ENCODE results near the gene ANKRD52.

Gene ANKRD52

DNA sequence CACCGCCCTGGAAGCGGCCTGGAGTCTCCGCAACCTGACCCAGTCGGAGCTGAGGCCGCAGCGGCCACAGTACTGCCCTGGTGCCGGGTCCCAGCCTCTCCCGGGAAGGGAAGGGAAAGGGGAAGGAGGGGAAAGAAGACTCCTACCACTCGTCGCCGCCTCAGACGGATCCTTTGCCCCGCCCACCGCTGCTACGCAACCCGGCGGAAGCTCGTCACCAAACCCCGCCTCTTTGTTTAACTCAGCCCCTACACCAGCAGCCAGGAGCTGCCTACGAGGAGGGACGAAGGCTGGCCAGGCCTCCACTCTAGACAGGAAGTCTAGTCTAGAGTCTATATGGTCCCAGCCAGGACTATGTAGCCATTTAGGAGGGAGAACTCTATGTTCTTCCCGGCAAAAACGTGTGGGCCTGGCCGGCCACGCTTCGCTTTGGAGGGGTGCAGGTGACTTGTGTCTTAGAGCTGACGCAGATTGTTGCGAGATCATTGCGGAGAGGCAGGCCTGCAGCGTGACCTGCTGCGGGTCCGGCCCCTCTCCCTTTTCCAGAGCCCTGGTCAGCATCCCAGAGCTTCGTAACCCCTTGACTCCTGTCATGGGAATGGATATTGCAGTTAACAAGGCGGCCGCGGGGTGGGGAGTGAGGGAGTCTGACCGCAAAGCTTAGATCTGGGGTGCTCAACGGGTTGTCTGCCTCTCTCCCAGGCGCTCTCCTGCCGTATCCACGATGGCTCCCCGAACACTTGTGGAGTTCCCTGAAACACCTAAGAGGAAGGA, 36.2 kb downstream of the ANKRD52 start, which contains the start of gene RNF41:
RNF41 (minus strand) TSS at position 166 of the 774 bp plus-strand sequence. CDS start 7,875 bp downstream, outside the sequence.
- H3K4me3 ChIP-seq (ENCODE audit: low read length in 2 of 2) = peak within 1 kb of the TSS; percentile 72 to 88
- peak within 1 kb of the TSS; percentile 58 for H2AK5ac ChIP-seq (ENCODE audit: low read depth, low read length)
- peak within 1 kb of the TSS; percentile 35 for H2BK12ac ChIP-seq (ENCODE audit: low read length)
- H2AFZ ChIP-seq (ENCODE audit: low read length) = peak within 1 kb of the TSS; percentile 88
- peaks cover 10% of the 10 kb centered on the region for H3K79me1 ChIP-seq (ENCODE audit: low read depth, low read length)
- peak within 1 kb of the TSS; percentile 79 for H3K4me2 ChIP-seq (ENCODE audit: insufficient read depth, low read length, poor library complexity, severe bottlenecking)
- H3K9me3 ChIP-seq (replicated peaks in 1 of 2; ENCODE audit: control insufficient read depth in 2 of 2, insufficient read depth in 1 of 2, low read depth in 1 of 2, low read length in 2 of 2) = no peaks in the 10 kb centered on the region
- H3K27ac ChIP-seq (replicated peaks; ENCODE audit: low read length) = peak within 1 kb of the TSS; percentile 95
- H3K27me3 ChIP-seq (ENCODE audit: control insufficient read depth in 3 of 3, insufficient read depth in 3 of 3, low read depth in 1 of 3, low read length in 3 of 3) = no peaks in the 10 kb centered on the region
- WGBS, 2 donors (ENCODE audit: extremely low coverage in 2 of 2, insufficient read length in 2 of 2, insufficient replicate concordance in 1 of 2) = no CpG with 5 or more reads among the region's 42 CpGs
- H3K4ac ChIP-seq (ENCODE audit: low read length) = no peak within 1 kb of the TSS
- H2BK120ac ChIP-seq (ENCODE audit: low read depth, low read length) = peak within 1 kb of the TSS; percentile 2
- peak within 1 kb of the TSS; percentile 47 for H2BK5ac ChIP-seq (ENCODE audit: low read length)
- peak within 1 kb of the TSS; percentile 96 for H3K23ac ChIP-seq (ENCODE audit: low read depth, low read length, poor library complexity)
- H2BK15ac ChIP-seq (ENCODE audit: low read length) = no peak within 1 kb of the TSS
- peak within 1 kb of the TSS; percentile 90 for H3K9ac ChIP-seq (ENCODE audit: low read depth, low read length, poor library complexity)
- peaks cover 8 to 21% of the 10 kb centered on the region in 2 donors for H3K36me3 ChIP-seq (replicated peaks in 1 of 2; ENCODE audit: control insufficient read depth in 2 of 2, insufficient read depth in 2 of 2, low read length in 2 of 2)
- peak within 1 kb of the TSS; percentile 12 for H3K14ac ChIP-seq (ENCODE audit: low read length)
- peak within 1 kb of the TSS; percentile 26 for H4K8ac ChIP-seq (ENCODE audit: low read depth, low read length)
- no peak within 1 kb of the TSS for H4K91ac ChIP-seq (ENCODE audit: low read depth, low read length, poor library complexity)
- peaks cover 2 to 13% of the 10 kb centered on the region in 2 donors for H3K4me1 ChIP-seq (ENCODE audit: control insufficient read depth in 2 of 2, insufficient read depth in 1 of 2, low read depth in 1 of 2, low read length in 2 of 2)
- peak; percentile 95 for DNase-seq (ENCODE audit: low spot score)
- peak within 1 kb of the TSS; percentile 92 for H3K18ac ChIP-seq (ENCODE audit: low read length)

DNA sequence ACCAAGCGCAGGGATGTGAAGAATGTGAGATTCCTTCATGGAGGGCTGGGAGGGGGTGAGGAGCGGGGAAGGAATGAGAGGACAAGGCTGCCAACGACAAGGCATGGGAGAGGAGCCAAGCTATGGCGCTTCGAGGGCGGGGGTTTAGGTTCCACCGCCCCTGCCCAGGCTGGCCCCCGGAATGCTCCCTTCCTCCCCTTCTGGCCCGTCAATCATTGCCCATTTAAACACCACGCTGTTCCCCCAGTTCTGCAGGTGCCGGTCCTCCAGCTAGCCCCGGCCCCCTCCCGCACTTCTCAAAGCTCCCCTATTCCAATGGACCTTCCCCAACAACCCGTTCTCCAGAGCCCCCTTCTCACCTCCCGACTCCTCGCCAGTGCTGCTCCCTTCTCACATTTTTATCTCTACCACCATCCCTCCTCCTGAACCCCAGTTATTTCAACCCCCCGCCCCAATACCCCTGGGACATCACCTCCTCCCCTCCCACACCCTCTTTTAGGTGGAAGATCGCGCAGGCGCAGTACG, 36.9 kb downstream of the ANKRD52 start:
- Histone ChIP-seq H3K4me1 (ENCODE audit: control insufficient read depth in 2 of 2, insufficient read depth in 1 of 2, low read depth in 1 of 2, low read length in 2 of 2) (peaks cover 2 to 13% of the 10 kb centered on the region in 2 donors), H2AK5ac (ENCODE audit: low read depth, low read length) (no peak overlapping the region), H2BK12ac (ENCODE audit: low read length) (no peak overlapping the region), H2AFZ (ENCODE audit: low read length) (peak overlapping the region; percentile 88), H2BK15ac (ENCODE audit: low read length) (no peak overlapping the region), H3K14ac (ENCODE audit: low read length) (peak overlapping the region; percentile 12), H3K23ac (ENCODE audit: low read depth, low read length, poor library complexity) (peak overlapping the region; percentile 96), H2BK5ac (ENCODE audit: low read length) (peak overlapping the region; percentile 47), H3K9ac (ENCODE audit: low read depth, low read length, poor library complexity) (peak overlapping the region; percentile 90), H3K9me3 (replicated peaks in 1 of 2; ENCODE audit: control insufficient read depth in 2 of 2, insufficient read depth in 1 of 2, low read depth in 1 of 2, low read length in 2 of 2) (no peaks in the 10 kb centered on the region), H4K91ac (ENCODE audit: low read depth, low read length, poor library complexity) (no peak overlapping the region), H3K4me2 (ENCODE audit: insufficient read depth, low read length, poor library complexity, severe bottlenecking) (peak overlapping the region; percentile 79), H3K36me3 (replicated peaks in 1 of 2; ENCODE audit: control insufficient read depth in 2 of 2, insufficient read depth in 2 of 2, low read length in 2 of 2) (peaks cover 11 to 25% of the 10 kb centered on the region in 2 donors), H3K18ac (ENCODE audit: low read length) (peak overlapping the region; percentile 90), H3K27ac (replicated peaks; ENCODE audit: low read length) (peak overlapping the region; percentile 95), H3K79me1 (ENCODE audit: low read depth, low read length) (peaks cover 10% of the 10 kb centered on the region), H3K27me3 (ENCODE audit: control insufficient read depth in 3 of 3, insufficient read depth in 3 of 3, low read depth in 1 of 3, low read length in 3 of 3) (no peaks in the 10 kb centered on the region), H3K4ac (ENCODE audit: low read length) (no peak overlapping the region), H4K8ac (ENCODE audit: low read depth, low read length) (no peak overlapping the region), H2BK120ac (ENCODE audit: low read depth, low read length) (peak overlapping the region; percentile 2), H3K4me3 (ENCODE audit: low read length in 2 of 2) (peak overlapping the region; percentile 72 to 88)
- DNase-seq (ENCODE audit: low spot score) = peak; percentile 65
- no CpG with 5 or more reads among the region's 21 CpGs for WGBS, 2 donors (ENCODE audit: extremely low coverage in 2 of 2, insufficient read length in 2 of 2, insufficient replicate concordance in 1 of 2)

DNA sequence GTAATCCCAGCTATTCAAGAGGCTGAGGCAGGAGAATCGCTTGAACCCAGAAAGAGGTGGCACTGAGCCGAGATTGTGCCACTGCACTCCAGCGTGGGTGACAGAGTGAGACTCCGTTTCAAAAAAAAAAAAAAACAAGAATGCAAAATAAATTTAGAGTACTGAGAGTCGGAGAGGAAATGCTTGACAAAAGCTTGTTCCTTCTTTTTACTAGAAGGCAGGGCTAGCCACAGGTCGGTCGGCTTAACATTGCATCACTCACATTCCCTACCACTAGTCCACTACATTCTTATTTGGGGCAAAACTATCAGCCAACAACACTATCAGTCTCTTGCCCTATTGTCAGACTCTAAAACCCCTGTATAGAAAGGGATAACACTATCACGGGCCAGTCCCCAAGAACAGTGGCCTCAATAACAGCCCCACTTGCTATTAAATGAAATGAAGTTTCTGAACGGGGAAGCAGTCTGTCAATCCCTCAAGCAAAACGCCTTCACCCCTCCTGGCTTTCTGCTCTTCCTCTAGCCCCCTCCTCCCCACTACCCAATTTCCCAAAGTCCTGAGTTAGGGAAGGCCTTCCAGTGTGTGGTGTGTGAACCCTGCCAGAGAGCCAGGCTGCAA, 37.5 kb downstream of the ANKRD52 start:
- no peaks in the 10 kb centered on the region for H3K27me3 ChIP-seq (ENCODE audit: control insufficient read depth in 3 of 3, insufficient read depth in 3 of 3, low read depth in 1 of 3, low read length in 3 of 3)
- no peak overlapping the region for H3K14ac ChIP-seq (ENCODE audit: low read length)
- no peak overlapping the region for H2AK5ac ChIP-seq (ENCODE audit: low read depth, low read length)
- H3K4me1 ChIP-seq (ENCODE audit: control insufficient read depth in 2 of 2, insufficient read depth in 1 of 2, low read depth in 1 of 2, low read length in 2 of 2) = peaks cover 2 to 13% of the 10 kb centered on the region in 2 donors
- H3K9me3 ChIP-seq (replicated peaks in 1 of 2; ENCODE audit: control insufficient read depth in 2 of 2, insufficient read depth in 1 of 2, low read depth in 1 of 2, low read length in 2 of 2) = no peaks in the 10 kb centered on the region
- H3K23ac ChIP-seq (ENCODE audit: low read depth, low read length, poor library complexity) = no peak overlapping the region
- peak overlapping the region; percentile 72 to 88 for H3K4me3 ChIP-seq (ENCODE audit: low read length in 2 of 2)
- peaks cover 9 to 23% of the 10 kb centered on the region in 2 donors for H3K36me3 ChIP-seq (replicated peaks in 1 of 2; ENCODE audit: control insufficient read depth in 2 of 2, insufficient read depth in 2 of 2, low read length in 2 of 2)
- H2BK5ac ChIP-seq (ENCODE audit: low read length) = no peak overlapping the region
- H3K4me2 ChIP-seq (ENCODE audit: insufficient read depth, low read length, poor library complexity, severe bottlenecking) = peak overlapping the region; percentile 79
- peak overlapping the region; percentile 2 for H2BK120ac ChIP-seq (ENCODE audit: low read depth, low read length)
- H2AFZ ChIP-seq (ENCODE audit: low read length) = peak overlapping the region; percentile 88
- no peak overlapping the region for H2BK12ac ChIP-seq (ENCODE audit: low read length)
- no peak overlapping the region for H3K18ac ChIP-seq (ENCODE audit: low read length)
- no peak overlapping the region for H3K4ac ChIP-seq (ENCODE audit: low read length)
- H3K79me1 ChIP-seq (ENCODE audit: low read depth, low read length) = peaks cover 10% of the 10 kb centered on the region
- H3K27ac ChIP-seq (replicated peaks; ENCODE audit: low read length) = peak overlapping the region; percentile 95
- no peak overlapping the region for H4K91ac ChIP-seq (ENCODE audit: low read depth, low read length, poor library complexity)
- peak overlapping the region; percentile 90 for H3K9ac ChIP-seq (ENCODE audit: low read depth, low read length, poor library complexity)
- H2BK15ac ChIP-seq (ENCODE audit: low read length) = no peak overlapping the region
- no peak overlapping the region for H4K8ac ChIP-seq (ENCODE audit: low read depth, low read length)
- WGBS, 2 donors (ENCODE audit: extremely low coverage in 2 of 2, insufficient read length in 2 of 2, insufficient replicate concordance in 1 of 2) = no CpG with 5 or more reads among the region's 10 CpGs
- DNase-seq (ENCODE audit: low spot score) = peak; percentile 5

DNA sequence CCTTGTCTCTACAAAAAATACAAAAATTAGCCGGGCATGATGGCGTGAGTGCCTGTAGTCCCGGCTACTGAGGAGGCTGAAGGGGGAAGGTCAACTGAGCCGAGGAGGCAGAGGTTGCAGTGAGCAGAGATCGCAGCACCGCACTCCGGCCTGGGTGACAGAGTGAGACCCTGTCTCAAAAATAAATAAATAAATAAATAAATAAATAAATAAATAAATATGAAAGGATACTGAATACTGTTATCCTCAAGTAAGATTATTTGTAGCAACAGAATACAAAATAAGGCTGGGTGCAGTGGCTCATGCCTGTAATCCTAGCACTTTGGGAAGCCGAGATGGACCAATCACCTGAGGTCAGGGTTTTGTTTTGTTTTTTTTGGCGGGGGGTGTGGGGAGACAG, 38.3 kb downstream of the ANKRD52 start:
- Histone ChIP-seq H2AFZ (ENCODE audit: low read length) (no peak overlapping the region), H4K91ac (ENCODE audit: low read depth, low read length, poor library complexity) (no peak overlapping the region), H3K14ac (ENCODE audit: low read length) (no peak overlapping the region), H2BK5ac (ENCODE audit: low read length) (no peak overlapping the region), H3K27me3 (ENCODE audit: control insufficient read depth in 3 of 3, insufficient read depth in 3 of 3, low read depth in 1 of 3, low read length in 3 of 3) (no peaks in the 10 kb centered on the region), H4K8ac (ENCODE audit: low read depth, low read length) (no peak overlapping the region), H2BK15ac (ENCODE audit: low read length) (no peak overlapping the region), H3K4me2 (ENCODE audit: insufficient read depth, low read length, poor library complexity, severe bottlenecking) (no peak overlapping the region), H3K9me3 (replicated peaks in 1 of 2; ENCODE audit: control insufficient read depth in 2 of 2, insufficient read depth in 1 of 2, low read depth in 1 of 2, low read length in 2 of 2) (no peaks in the 10 kb centered on the region), H2BK120ac (ENCODE audit: low read depth, low read length) (no peak overlapping the region), H3K27ac (replicated peaks; ENCODE audit: low read length) (no peak overlapping the region), H3K23ac (ENCODE audit: low read depth, low read length, poor library complexity) (no peak overlapping the region), H3K4me3 (ENCODE audit: low read length in 2 of 2) (no peak overlapping the region), H3K79me1 (ENCODE audit: low read depth, low read length) (peaks cover 10% of the 10 kb centered on the region), H3K4me1 (ENCODE audit: control insufficient read depth in 2 of 2, insufficient read depth in 1 of 2, low read depth in 1 of 2, low read length in 2 of 2) (peaks cover 2 to 10% of the 10 kb centered on the region in 2 donors), H3K9ac (ENCODE audit: low read depth, low read length, poor library complexity) (no peak overlapping the region), H3K36me3 (replicated peaks in 1 of 2; ENCODE audit: control insufficient read depth in 2 of 2, insufficient read depth in 2 of 2, low read length in 2 of 2) (peaks cover 12 to 22% of the 10 kb centered on the region in 2 donors), H3K18ac (ENCODE audit: low read length) (no peak overlapping the region), H2AK5ac (ENCODE audit: low read depth, low read length) (no peak overlapping the region), H3K4ac (ENCODE audit: low read length) (no peak overlapping the region), H2BK12ac (ENCODE audit: low read length) (no peak overlapping the region)
- DNase-seq (ENCODE audit: low spot score) = no peak
- no CpG with 5 or more reads among the region's 9 CpGs for WGBS, 2 donors (ENCODE audit: extremely low coverage in 2 of 2, insufficient read length in 2 of 2, insufficient replicate concordance in 1 of 2)

All from neuronal stem cell (in vitro differentiated cells).